GM23338 (cell line): ENCODE data around the gene ANO1.

ENCODE experiments used
- CREB1 ChIP-seq: fragments of 250-450 bp; sonication (Bioruptor Pico); IDR thresholded peaks from 2 replicates; pipeline ENCODE4 v1.5.0; 2020; ENCODE audit warnings: low read depth, mild to moderate bottlenecking, moderate library complexity
- CTCF ChIP-seq, 2 experiments: fragments of 200-600 bp in 1 of 2; sonication (generic) in 1 of 2; conservative IDR thresholded peaks; 2 replicates each; pipeline versions ENCODE4 v1.5.1 to v1.6.1; 2016 to 2017; ENCODE audit warnings: antibody characterized with exemption in 2 of 2, low read depth in 2 of 2, mild to moderate bottlenecking in 2 of 2, moderate library complexity in 1 of 2
- ETS1 ChIP-seq: IDR thresholded peaks from 2 replicates; pipeline ENCODE4 v1.6.1; 2016; ENCODE audit warnings: antibody characterized with exemption
- EZH2 ChIP-seq: fragments of 200-600 bp; sonication (generic); IDR thresholded peaks from one replicate; pipeline ENCODE4 v1.8.0; 2017; ENCODE audit warnings: antibody characterized with exemption, mild to moderate bottlenecking, low read depth; ENCODE audit not compliant: unreplicated experiment
- EZH2phosphoT487 ChIP-seq: fragments of 200-600 bp; sonication (generic); IDR thresholded peaks from one replicate; pipeline ENCODE4 v1.8.1; 2018; ENCODE audit warnings: antibody characterized with exemption; ENCODE audit not compliant: unreplicated experiment
- JUNB ChIP-seq: IDR thresholded peaks from one replicate; pipeline ENCODE4 v1.6.1; 2016; ENCODE audit warnings: antibody characterized with exemption; ENCODE audit not compliant: unreplicated experiment
- NANOG ChIP-seq: IDR thresholded peaks from 2 replicates; pipeline ENCODE4 v1.6.1; 2016; ENCODE audit warnings: antibody characterized with exemption, borderline replicate concordance
- POLR2AphosphoS5 ChIP-seq: IDR thresholded peaks from 2 replicates; pipeline ENCODE4 v1.6.1; 2016; ENCODE audit warnings: antibody characterized with exemption, low read depth
- REST ChIP-seq: IDR thresholded peaks from one replicate; pipeline ENCODE4 v1.6.1; 2018; ENCODE audit warnings: antibody characterized with exemption; ENCODE audit not compliant: unreplicated experiment
- STAT1 ChIP-seq: IDR thresholded peaks from one replicate; pipeline ENCODE4 v1.6.1; 2016; ENCODE audit warnings: antibody characterized with exemption; ENCODE audit not compliant: unreplicated experiment
- ZNF114 ChIP-seq: fragments of 250-450 bp; sonication (Bioruptor Pico); IDR thresholded peaks from 2 replicates; pipeline ENCODE4 v1.5.0; 2020; ENCODE audit warnings: mild to moderate bottlenecking, moderate library complexity
- ZNF331 ChIP-seq: fragments of 250-450 bp; sonication (Bioruptor Pico); IDR thresholded peaks from 2 replicates; pipeline ENCODE4 v1.5.0; 2020; ENCODE audit warnings: low read depth, mild to moderate bottlenecking, moderate library complexity
- ZNF462 ChIP-seq: fragments of 250-450 bp; sonication (Bioruptor Pico); IDR thresholded peaks from 2 replicates; pipeline ENCODE4 v1.5.0; 2020; ENCODE audit warnings: mild to moderate bottlenecking, moderate library complexity

- TF ChIP-seq POLR2AphosphoS5 (no peak), CTCF (conservative IDR thresholded peaks at IDR 0.05; ENCODE audit: low read depth in 2 of 2) (no peak), REST (no peak), EZH2 (no peak), EZH2phosphoT487 (no peak), ETS1 (no peak), ZNF114 (CRISPR knock-in tag) (no peak), ZNF331 (no peak), JUNB (no peak), ZNF462 (CRISPR knock-in tag) (no peak), CREB1 (CRISPR knock-in tag) (no peak), STAT1 (no peak), NANOG (no peak)
Observed at GRCh38 chr11:70133771-70134335, 55.7 kb downstream of the ANO1 start.
